ENCODE measurements around the gene CSH2.

Gene CSH2

DNA sequence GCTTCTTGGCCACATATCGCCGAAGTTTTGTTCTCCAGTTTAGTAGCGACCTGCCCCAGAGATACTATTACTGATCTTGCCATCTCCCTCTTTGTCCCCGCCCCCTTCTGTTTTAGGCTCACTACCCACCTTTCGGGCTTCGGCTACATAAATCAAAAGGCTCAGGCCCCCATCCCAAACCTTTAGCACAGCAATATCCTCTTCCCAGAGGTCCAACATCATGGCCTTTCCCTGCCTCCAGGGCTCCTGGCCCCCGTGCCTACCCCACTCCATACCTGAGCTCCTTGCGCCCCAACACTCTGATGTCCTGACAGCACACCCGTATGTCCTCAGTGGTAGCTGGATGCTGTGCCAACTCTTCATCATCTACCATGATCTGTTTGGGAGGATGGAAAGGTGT lies 49.1 kb downstream of the CSH2 start:
- H3K4me3 Mint-ChIP-seq = peak overlapping the region in 1 of 2 donors; percentile 20
- peaks cover 59% of the 10 kb centered on the region for H3K4me1 Mint-ChIP-seq

DNA sequence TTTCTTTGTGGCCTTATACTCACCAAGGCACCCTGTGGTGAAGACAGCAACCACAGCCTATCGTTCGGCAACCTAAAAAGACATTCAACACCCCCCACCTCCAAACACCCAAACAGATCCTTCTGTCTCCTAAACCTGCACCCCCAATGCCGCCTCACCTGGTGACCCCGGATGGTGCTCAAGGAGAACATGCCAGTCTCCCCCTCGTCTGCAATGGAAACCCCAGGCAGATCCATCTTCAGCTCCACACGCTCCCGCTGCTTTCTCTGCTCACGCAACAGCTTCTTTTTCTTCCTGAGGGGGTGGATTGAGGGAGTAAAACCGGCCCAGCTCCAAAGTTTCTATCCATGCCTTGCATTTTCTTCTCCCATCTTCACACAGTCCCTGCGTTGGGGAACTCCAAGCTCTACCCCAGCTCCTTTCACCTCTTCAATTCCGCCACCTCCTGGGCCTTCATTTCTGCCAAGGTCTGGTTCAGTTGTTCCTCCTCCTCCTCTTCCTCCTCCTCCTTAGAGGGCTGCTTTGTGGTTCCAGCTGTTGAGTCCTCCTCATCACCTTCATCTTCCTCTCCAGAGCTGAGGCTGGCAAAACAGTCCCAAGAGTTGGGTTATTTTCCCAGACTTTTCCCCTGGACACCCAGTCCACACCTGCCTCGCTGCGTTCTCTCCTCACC lies 49.7 kb downstream of the CSH2 start:
- DNase-seq (no peak), ATAC-seq (no peak)
- H3K4me3 Mint-ChIP-seq = no peak overlapping the region
- peak overlapping the region; percentile 72 to 95 for H3K27ac Mint-ChIP-seq
- peaks cover 54% of the 10 kb centered on the region for H3K4me1 Mint-ChIP-seq
- no peaks in the 10 kb centered on the region for H3K27me3 Mint-ChIP-seq
- no peaks in the 10 kb centered on the region for H3K9me3 Mint-ChIP-seq

More for the DNA sequence above, 49.1 kb downstream of the CSH2 start:
- Mint-ChIP-seq H3K27me3 (no peaks in the 10 kb centered on the region), H3K9me3 (no peaks in the 10 kb centered on the region), H3K27ac (peak overlapping the region in 1 of 2 donors; percentile 95)
- no peak for DNase-seq
- no peak for ATAC-seq

- H3K9me3 Mint-ChIP-seq = no peaks in the 10 kb centered on the region
- no peaks in the 10 kb centered on the region for H3K27me3 Mint-ChIP-seq
- peaks cover 50% of the 10 kb centered on the region for H3K4me1 Mint-ChIP-seq
- DNase-seq (no peak), ATAC-seq (no peak)
- no peak overlapping the region for H3K27ac Mint-ChIP-seq
- H3K4me3 Mint-ChIP-seq = no peak overlapping the region
These were observed 50.9 kb downstream of the CSH2 start for GRCh38 chr17:63822537-63822936.
